Adrenal gland (tissue), 12 donors: ENCODE data around the gene RABGAP1L. TPM values are rescaled to one million over a fixed set of nuclear protein-coding genes. Genes with fewer than 3 reads are reported as not detected.
"Not testable (repeated sequence)": the region's sequence is repeated elsewhere in the genome, so short reads cannot be mapped to it uniquely, and the experiment has no call there.

Experiments
- DNase-seq, 7 donors: peaks; one replicate each; pipeline ENCODE4 v3.0.0-alpha.2; 2019 to 2020
- H3K27ac ChIP-seq, 5 donors: fragments of 200-600 bp; sonication (generic) in 4 of 5; 1 replicate in 3 of 5; 2 replicates in 2 of 5; pipeline versions ENCODE4 v1.5.1 to v1.8.0; 2016 to 2020; ENCODE audit warnings: mild to moderate bottlenecking in 1 of 5
- H3K27me3 ChIP-seq: fragments of 200-600 bp; 2 replicates; pipeline ENCODE4 v1.8.0; 2021
- H3K36me3 ChIP-seq, 2 donors: fragments of 200-600 bp; replicated peaks in 1 of 2; 1 replicate in 1 of 2; 2 replicates in 1 of 2; pipeline versions ENCODE4 v1.5.1 to v1.8.0; 2018 to 2022
- H3K4me1 ChIP-seq, 2 donors: fragments of 200-600 bp; replicated peaks in 1 of 2; 1 replicate in 1 of 2; 2 replicates in 1 of 2; pipeline versions ENCODE4 v1.5.1 to v1.8.0; 2018 to 2021
- H3K4me3 ChIP-seq, 4 donors: fragments of 200-600 bp; sonication (generic) in 3 of 4; one replicate each; pipeline ENCODE4 v1.5.1; 2016 to 2018
- H3K9me3 ChIP-seq, 3 donors: fragments of 200-600 bp; sonication (generic) in 1 of 3; replicated peaks in 1 of 3; 1 replicate in 2 of 3; 2 replicates in 1 of 3; pipeline versions ENCODE4 v1.5.1 to v1.8.0; 2016 to 2021
- CTCF ChIP-seq, 6 experiments: fragments of 450-650 bp in 4 of 6; fragments of 200-600 bp in 2 of 6; sonication (generic) in 1 of 6; IDR thresholded peaks; 1 replicate in 5 of 6; 2 replicates in 1 of 6; pipeline versions ENCODE4 v1.5.1 to v1.8.0; 2016 to 2021; ENCODE audit warnings: antibody characterized with exemption in 6 of 6, mild to moderate bottlenecking in 2 of 6, moderate library complexity in 1 of 6
- POLR2A ChIP-seq, 2 donors: fragments of 450-650 bp; IDR thresholded peaks; one replicate each; pipeline ENCODE4 v1.6.1; 2017; ENCODE audit warnings: antibody characterized with exemption in 2 of 2, mild to moderate bottlenecking in 2 of 2, moderate library complexity in 1 of 2
- WGBS, 4 donors: extraction: QIAGEN DNeasy Blood & Tissue Kit in 2 of 4; methylation state at CpG; one replicate each; pipeline versions ENCODE4 v1.1.5 to v1.1.7; 2013 to 2017; 5-methylcytosine and 5-hydroxymethylcytosine counted together
- intact Hi-C, 2 donors: fragments of 100-400 bp; cut with DNase I; formaldehyde crosslinking; loops; one replicate each; pipeline versions ENCODE4 v1.14.1 to v1.15.0; 2022 to 2023
- polyA plus RNA-seq, 3 donors: library from polyadenylated mRNA; stranded (reverse); fragments of 200-250 nt in 2 of 3; fragments of 350-450 nt in 1 of 3; fragmentation: Illumina TruSeq in 1 of 3; extraction: RNeasy Lipid Tissue Mini Kit (QIAGEN cat#74804) in 1 of 3; gene quantifications; one replicate each; pipeline ENCODE4 v1.2.3, GENCODE V29; 2013 to 2014
- total RNA-seq, 9 donors: library from RNA; depleted of rRNA in 4 of 9; stranded (reverse); fragments of >200 nt in 4 of 9; fragments of 120-200 nt in 1 of 9; fragmentation: NEBNext Ultra II Directional in 1 of 9; extraction: Animal tissue kit (Norgen Biotek cat#: 25700) in 1 of 9; gene quantifications; one replicate each; pipeline versions ENCODE4 v1.1.0 to v1.2.4, GENCODE V29; 2013 to 2023
- donor health status: healthy with polysubstance abuse.
- donor health status: Bipolar disorder and iron deficiency.
- donor health status: DM: yes; HTN: yes; CAD: no.
- donor health status: DM: no; HTN: no; CAD: no.
- donor health status: DM: no; HTN: no; CAD: no.
- donor health status: DM: yes; HTN: yes; CAD: no.

RABGAP1L gene
- total and polyA plus RNA-seq, 12 donors: 10.4 to 29.9 (median 19.7) TPM

DNA sequence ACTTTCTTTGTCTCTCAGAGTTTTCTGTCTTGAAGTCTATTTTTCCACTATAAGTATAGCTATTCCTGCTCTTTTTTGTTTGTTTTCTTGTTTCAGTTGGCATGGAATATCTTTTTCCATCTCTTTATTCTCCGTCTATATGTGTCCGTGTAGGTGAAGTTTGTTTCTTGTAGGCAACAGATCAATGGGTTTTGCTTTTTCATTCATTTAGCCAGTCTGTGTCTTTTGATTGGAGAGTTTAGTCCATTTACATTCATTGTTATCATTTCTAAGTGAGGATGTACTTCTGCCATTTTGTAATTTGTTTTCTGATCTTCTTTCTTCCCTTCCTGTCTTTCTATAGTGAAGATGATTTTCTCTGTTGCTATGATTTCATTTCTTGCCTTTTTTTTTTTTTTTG is 155.9 kb downstream of the RABGAP1L start:
- H3K36me3 ChIP-seq: no peaks in the 10 kb centered on the region
- H3K4me3 ChIP-seq: no peak overlapping the region
- H3K27ac ChIP-seq: no peak overlapping the region
- DNase-seq: no peak
- no peak for TF ChIP-seq POLR2A (IDR thresholded peaks at IDR 0.05)
- no peaks in the 10 kb centered on the region for H3K4me1 ChIP-seq
- H3K27me3 ChIP-seq: no peaks in the 10 kb centered on the region
- 91 to 98% (median 94%) methylated on average over 2 of the region's 2 CpGs for WGBS, 4 donors
- peaks cover 0 to 14% (median 6%) of the 10 kb centered on the region in 3 donors for H3K9me3 ChIP-seq
- intact Hi-C loops: no loop called here

DNA sequence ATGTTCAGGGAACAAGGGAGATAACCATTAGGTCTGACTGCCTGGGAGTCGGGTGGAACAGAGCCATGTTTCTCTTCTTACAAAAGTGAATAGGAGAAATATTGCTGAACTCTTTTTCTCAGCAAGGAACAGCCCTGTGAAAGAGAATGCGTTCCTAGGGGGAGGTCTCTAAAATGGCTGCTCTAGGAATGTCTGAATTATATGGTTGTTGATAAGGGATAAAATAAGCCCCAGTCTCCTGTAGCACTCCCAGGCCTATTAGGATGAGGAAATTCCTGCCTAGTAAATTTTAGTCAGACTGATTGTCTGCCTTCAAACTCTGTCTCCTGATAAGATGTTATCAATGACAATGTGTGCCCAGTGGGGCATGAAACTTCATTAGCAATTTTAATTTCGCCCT is 161.6 kb downstream of the RABGAP1L start:
- H3K9me3 ChIP-seq, H3K4me1 ChIP-seq, DNase-seq, intact Hi-C loops, H3K27me3 ChIP-seq, H3K36me3 ChIP-seq, H3K27ac ChIP-seq, H3K4me3 ChIP-seq: not testable (repeated sequence)
- 95 to 98% (median 96%) methylated on average over 3 of the region's 3 CpGs for WGBS, 4 donors

GRCh38 chr1:174322202-174322862 is 163.0 kb downstream of the RABGAP1L start:
- TF ChIP-seq POLR2A (IDR thresholded peaks at IDR 0.05) (no peak), CTCF (IDR thresholded peaks at IDR 0.05) (no peak)
- no peaks in the 10 kb centered on the region for H3K27me3 ChIP-seq
- no peak overlapping the region for H3K27ac ChIP-seq
- no peak for DNase-seq
- peaks cover 0 to 12% (median 7%) of the 10 kb centered on the region in 3 donors for H3K9me3 ChIP-seq
- no peak overlapping the region for H3K4me3 ChIP-seq
- H3K4me1 ChIP-seq: no peaks in the 10 kb centered on the region
- no peaks in the 10 kb centered on the region for H3K36me3 ChIP-seq
- WGBS, 4 donors: 93 to 100% (median 97%) methylated on average over 1 of the region's 1 CpG
- intact Hi-C loops: no loop called here

- DNase-seq: no peak
- WGBS, 4 donors: 87 to 100% (median 97%) methylated on average over 1 of the region's 1 CpG
- intact Hi-C loops: no loop called here
- Histone ChIP-seq H3K36me3 (no peaks in the 10 kb centered on the region), H3K4me3 (no peak overlapping the region), H3K27me3 (no peaks in the 10 kb centered on the region), H3K9me3 (peaks cover 0 to 12% (median 7%) of the 10 kb centered on the region in 3 donors), H3K4me1 (no peaks in the 10 kb centered on the region), H3K27ac (no peak overlapping the region)
- no peak for TF ChIP-seq CTCF (IDR thresholded peaks at IDR 0.05)
- TF ChIP-seq POLR2A (IDR thresholded peaks at IDR 0.05): no peak
Measured at GRCh38 chr1:174324493-174324892, 165.2 kb downstream of the RABGAP1L start.

- H3K36me3 ChIP-seq: no peaks in the 10 kb centered on the region
- peaks cover 0 to 12% (median 7%) of the 10 kb centered on the region in 3 donors for H3K9me3 ChIP-seq
- intact Hi-C loops: no loop called here
- no peak overlapping the region for H3K4me3 ChIP-seq
- H3K27me3 ChIP-seq: no peaks in the 10 kb centered on the region
- DNase-seq: no peak
- H3K4me1 ChIP-seq: no peaks in the 10 kb centered on the region
- TF ChIP-seq CTCF (IDR thresholded peaks at IDR 0.05) (no peak), POLR2A (IDR thresholded peaks at IDR 0.05) (no peak)
- 44 to 77% (median 71%) methylated on average over 1 of the region's 1 CpG for WGBS, 4 donors
- no peak overlapping the region for H3K27ac ChIP-seq
Measured at GRCh38 chr1:174324939-174325338, 165.6 kb downstream of the RABGAP1L start.
